ENCODE measurements around the gene SH3TC1.

- no peak for TF ChIP-seq CTCF (IDR thresholded peaks at IDR 0.05; ENCODE audit: low read depth, low read length)
- TF ChIP-seq MAX (IDR thresholded peaks at IDR 0.05; ENCODE audit: low read depth, low read length) = no peak
Measured at GRCh38 chr4:8210010-8210409, 10.9 kb downstream of the SH3TC1 start.
